Astrocyte (in vitro differentiated cells and primary cell): ENCODE data around the gene SPACA7. TPM values are rescaled to one million over a fixed set of nuclear protein-coding genes. Genes with fewer than 3 reads are reported as not detected.

Experiments used
- DNase-seq: peaks from one replicate; pipeline ENCODE4 v3.0.0-alpha.2; 2010; ENCODE audit warnings: low read depth
- FAIRE-seq: peaks from 2 replicates; lab custom pipeline; 2011; peaks lifted over from hg19 to GRCh38; lab: Jason Lieb, UNC
- H2AFZ ChIP-seq: 2 replicates; pipeline ENCODE4 v1.6.0; 2012; ENCODE audit warnings: low read depth, low read length, inconsistent platforms
- H3K27ac ChIP-seq: 2 replicates; pipeline ENCODE4 v1.5.1; 2011; ENCODE audit warnings: low read depth, low read length, inconsistent platforms
- H3K27me3 ChIP-seq: 2 replicates; pipeline ENCODE4 v1.6.0; 2011; ENCODE audit warnings: low read length, inconsistent platforms; ENCODE audit not compliant: insufficient read depth
- H3K36me3 ChIP-seq: 2 replicates; pipeline ENCODE4 v1.5.1; 2011; ENCODE audit warnings: low read length, inconsistent platforms; ENCODE audit not compliant: insufficient read depth
- H3K4me1 ChIP-seq: 2 replicates; pipeline ENCODE4 v1.5.1; 2011; ENCODE audit warnings: low read length, inconsistent platforms; ENCODE audit not compliant: insufficient read depth
- H3K4me2 ChIP-seq: 2 replicates; pipeline ENCODE4 v1.6.0; 2012; ENCODE audit warnings: low read length, inconsistent platforms
- H3K4me3 ChIP-seq: 2 replicates; pipeline ENCODE4 v1.5.1; 2011; ENCODE audit warnings: low read depth, mild to moderate bottlenecking, low read length, inconsistent platforms; ENCODE audit not compliant: insufficient read depth
- H3K79me2 ChIP-seq: 2 replicates; pipeline ENCODE4 v1.6.0; 2012; ENCODE audit warnings: mild to moderate bottlenecking, low read length, inconsistent platforms; ENCODE audit not compliant: insufficient read depth
- H3K9ac ChIP-seq: 2 replicates; pipeline ENCODE4 v1.6.0; 2012; ENCODE audit warnings: mild to moderate bottlenecking, low read length, inconsistent platforms
- H3K9me3 ChIP-seq: 2 replicates; pipeline ENCODE4 v1.5.1; 2012; ENCODE audit warnings: low read depth, mild to moderate bottlenecking, low read length, inconsistent platforms; ENCODE audit not compliant: insufficient read depth
- H4K20me1 ChIP-seq: 2 replicates; pipeline ENCODE4 v1.6.0; 2012; ENCODE audit warnings: low read length, inconsistent platforms; ENCODE audit not compliant: insufficient read depth
- H3K27ac Mint-ChIP-seq: one replicate; pipeline ENCODE4 v1.8.0; 2021; ENCODE audit warnings: mild to moderate bottlenecking, mixed read lengths; ENCODE audit not compliant: unreplicated experiment
- H3K27me3 Mint-ChIP-seq: one replicate; pipeline ENCODE4 v1.8.0; 2021; ENCODE audit warnings: low read depth, mixed read lengths; ENCODE audit not compliant: unreplicated experiment
- H3K36me3 Mint-ChIP-seq: one replicate; pipeline ENCODE4 v1.8.0; 2021; ENCODE audit warnings: low read depth, mixed read lengths; ENCODE audit not compliant: unreplicated experiment
- H3K4me1 Mint-ChIP-seq: one replicate; pipeline ENCODE4 v1.8.0; 2021; ENCODE audit warnings: low read depth, mixed read lengths; ENCODE audit not compliant: unreplicated experiment
- H3K4me3 Mint-ChIP-seq: one replicate; pipeline ENCODE4 v1.8.0; 2021; ENCODE audit warnings: mild to moderate bottlenecking, moderate library complexity, mixed read lengths; ENCODE audit not compliant: unreplicated experiment
- H3K9me3 Mint-ChIP-seq: one replicate; pipeline ENCODE4 v1.8.0; 2021; ENCODE audit warnings: mild to moderate bottlenecking, mixed read lengths; ENCODE audit not compliant: unreplicated experiment
- EZH2 ChIP-seq: IDR thresholded peaks from 2 replicates; pipeline ENCODE4 v1.6.1; 2012; ENCODE audit warnings: mild to moderate bottlenecking, low read length, inconsistent platforms; ENCODE audit not compliant: insufficient read depth
- total RNA-seq: library from RNA; stranded (reverse); gene quantifications from 2 replicates; pipeline ENCODE4 v1.2.1, GENCODE V29; 2021
- TF ChIP-seq, protein P1 (sequence below): IDR thresholded peaks from 2 replicates; pipeline ENCODE4 v1.5.1; 2011; ENCODE audit warnings: low read depth, mild to moderate bottlenecking, inconsistent platforms, low read length, moderate library complexity; ENCODE audit not compliant: insufficient read depth

Gene SPACA7
- total RNA-seq, 1 donor from 2014 or later, result not detected

DNA sequence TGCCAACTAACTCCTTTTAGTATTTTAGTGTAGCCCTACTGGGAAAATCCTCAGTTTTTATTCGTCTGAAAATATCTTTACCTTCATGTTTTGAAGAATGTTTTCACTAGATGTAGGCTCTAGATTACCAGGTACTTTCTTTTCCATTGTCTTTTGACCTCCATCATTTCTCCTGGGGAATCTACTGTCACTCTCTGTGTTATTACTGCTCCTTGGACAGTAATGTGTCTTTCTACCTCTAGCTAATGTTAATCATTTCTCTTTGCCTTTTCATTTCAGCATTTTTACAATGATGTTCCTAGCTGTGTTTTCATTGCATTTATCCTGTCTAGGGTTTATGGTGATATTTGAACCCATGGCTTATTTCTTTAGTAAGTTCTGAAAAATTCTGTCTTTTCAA, 61.9 kb downstream of the SPACA7 start:
- no peaks in the 10 kb centered on the region for H3K79me2 ChIP-seq
- Mint-ChIP-seq H3K9me3 (peaks cover 25% of the 10 kb centered on the region), H3K4me1 (no peaks in the 10 kb centered on the region), H3K36me3 (no peaks in the 10 kb centered on the region), H3K4me3 (no peak overlapping the region), H3K27ac (no peak overlapping the region), H3K27me3 (peaks cover 45% of the 10 kb centered on the region)
- H3K9me3 ChIP-seq, result peaks cover 5% of the 10 kb centered on the region
- no peak overlapping the region for H3K4me3 ChIP-seq
- FAIRE-seq (no peak), DNase-seq (no peak)
- H4K20me1 ChIP-seq, result no peaks in the 10 kb centered on the region
- H3K9ac ChIP-seq, result no peak overlapping the region
- no peak overlapping the region for H3K27ac ChIP-seq
- H3K4me1 ChIP-seq, result no peaks in the 10 kb centered on the region
- H3K27me3 ChIP-seq, result no peaks in the 10 kb centered on the region
- H3K36me3 ChIP-seq, result no peaks in the 10 kb centered on the region
- no peak overlapping the region for H2AFZ ChIP-seq
- no peak for TF ChIP-seq EZH2
- TF ChIP-seq, protein P1, sequence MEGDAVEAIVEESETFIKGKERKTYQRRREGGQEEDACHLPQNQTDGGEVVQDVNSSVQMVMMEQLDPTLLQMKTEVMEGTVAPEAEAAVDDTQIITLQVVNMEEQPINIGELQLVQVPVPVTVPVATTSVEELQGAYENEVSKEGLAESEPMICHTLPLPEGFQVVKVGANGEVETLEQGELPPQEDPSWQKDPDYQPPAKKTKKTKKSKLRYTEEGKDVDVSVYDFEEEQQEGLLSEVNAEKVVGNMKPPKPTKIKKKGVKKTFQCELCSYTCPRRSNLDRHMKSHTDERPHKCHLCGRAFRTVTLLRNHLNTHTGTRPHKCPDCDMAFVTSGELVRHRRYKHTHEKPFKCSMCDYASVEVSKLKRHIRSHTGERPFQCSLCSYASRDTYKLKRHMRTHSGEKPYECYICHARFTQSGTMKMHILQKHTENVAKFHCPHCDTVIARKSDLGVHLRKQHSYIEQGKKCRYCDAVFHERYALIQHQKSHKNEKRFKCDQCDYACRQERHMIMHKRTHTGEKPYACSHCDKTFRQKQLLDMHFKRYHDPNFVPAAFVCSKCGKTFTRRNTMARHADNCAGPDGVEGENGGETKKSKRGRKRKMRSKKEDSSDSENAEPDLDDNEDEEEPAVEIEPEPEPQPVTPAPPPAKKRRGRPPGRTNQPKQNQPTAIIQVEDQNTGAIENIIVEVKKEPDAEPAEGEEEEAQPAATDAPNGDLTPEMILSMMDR, result no peak
- no peak overlapping the region for H3K4me2 ChIP-seq

DNA sequence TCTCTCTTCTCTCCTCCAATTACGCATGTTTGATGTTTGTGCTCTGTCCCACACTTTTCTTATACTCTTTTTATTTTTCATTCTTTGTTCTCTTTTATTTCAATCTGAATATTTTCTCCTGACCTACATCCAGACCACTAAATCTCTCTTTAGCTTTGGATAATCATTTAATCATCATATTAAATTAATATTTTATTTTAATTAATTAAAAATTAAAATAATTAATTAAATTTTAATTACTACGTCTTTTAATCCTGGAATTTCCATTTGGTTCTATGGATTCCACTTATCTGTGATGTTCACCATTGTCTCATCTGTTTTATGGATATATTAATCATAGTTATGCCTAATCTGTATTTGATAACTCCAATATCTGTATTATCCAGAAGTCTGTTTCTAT, 62.4 kb downstream of the SPACA7 start:
- Histone ChIP-seq H4K20me1 (no peaks in the 10 kb centered on the region), H3K9ac (no peak overlapping the region), H3K27ac (no peak overlapping the region), H2AFZ (no peak overlapping the region), H3K79me2 (no peaks in the 10 kb centered on the region), H3K4me3 (no peak overlapping the region), H3K4me1 (no peaks in the 10 kb centered on the region), H3K27me3 (no peaks in the 10 kb centered on the region), H3K4me2 (no peak overlapping the region), H3K9me3 (peaks cover 5% of the 10 kb centered on the region), H3K36me3 (no peaks in the 10 kb centered on the region)
- DNase-seq (no peak), FAIRE-seq (no peak)
- Mint-ChIP-seq H3K4me3 (no peak overlapping the region), H3K9me3 (peaks cover 25% of the 10 kb centered on the region), H3K27me3 (peaks cover 50% of the 10 kb centered on the region), H3K4me1 (no peaks in the 10 kb centered on the region), H3K27ac (no peak overlapping the region), H3K36me3 (no peaks in the 10 kb centered on the region)
- TF ChIP-seq EZH2, result no peak
- TF ChIP-seq, protein P1, result no peak

DNA sequence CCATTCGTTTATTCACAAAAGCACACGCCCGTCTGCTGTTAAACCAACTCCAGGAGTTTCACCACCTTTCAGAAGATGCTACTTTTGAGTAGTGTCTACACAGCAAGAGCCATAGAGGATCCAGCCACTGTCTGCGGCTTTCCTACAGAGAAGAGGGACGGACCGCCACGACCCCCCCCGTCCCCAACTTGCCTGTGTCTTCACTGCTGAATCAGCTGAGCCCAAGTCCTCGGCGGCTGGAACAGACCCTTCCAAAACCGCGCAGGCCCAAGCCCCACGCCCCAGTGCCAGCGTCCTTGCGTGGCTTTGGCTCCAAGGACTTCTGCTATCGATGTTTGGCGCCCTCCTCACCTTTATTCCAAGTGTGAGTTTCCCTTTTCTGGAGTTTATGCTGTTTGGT, 65.1 kb downstream of the SPACA7 start:
- no peaks in the 10 kb centered on the region for H3K4me1 ChIP-seq
- H3K27ac ChIP-seq, result no peak overlapping the region
- H3K27ac Mint-ChIP-seq, result no peak overlapping the region
- no peaks in the 10 kb centered on the region for H3K36me3 ChIP-seq
- no peaks in the 10 kb centered on the region for H3K27me3 ChIP-seq
- no peak overlapping the region for H3K4me3 Mint-ChIP-seq
- no peaks in the 10 kb centered on the region for H3K36me3 Mint-ChIP-seq
- peaks cover 22% of the 10 kb centered on the region for H3K9me3 Mint-ChIP-seq
- H3K4me2 ChIP-seq, result no peak overlapping the region
- FAIRE-seq, result no peak
- no peaks in the 10 kb centered on the region for H3K9me3 ChIP-seq
- no peaks in the 10 kb centered on the region for H3K79me2 ChIP-seq
- no peaks in the 10 kb centered on the region for H4K20me1 ChIP-seq
- H2AFZ ChIP-seq, result no peak overlapping the region
- H3K4me1 Mint-ChIP-seq, result no peaks in the 10 kb centered on the region
- H3K9ac ChIP-seq, result no peak overlapping the region
- H3K4me3 ChIP-seq, result no peak overlapping the region
- H3K27me3 Mint-ChIP-seq, result peaks cover 63% of the 10 kb centered on the region
- no peak for DNase-seq
- no peak for TF ChIP-seq EZH2
- TF ChIP-seq, protein P1, result no peak
